ENCODE results near the gene DLG5.

The DLG5 gene

DNA sequence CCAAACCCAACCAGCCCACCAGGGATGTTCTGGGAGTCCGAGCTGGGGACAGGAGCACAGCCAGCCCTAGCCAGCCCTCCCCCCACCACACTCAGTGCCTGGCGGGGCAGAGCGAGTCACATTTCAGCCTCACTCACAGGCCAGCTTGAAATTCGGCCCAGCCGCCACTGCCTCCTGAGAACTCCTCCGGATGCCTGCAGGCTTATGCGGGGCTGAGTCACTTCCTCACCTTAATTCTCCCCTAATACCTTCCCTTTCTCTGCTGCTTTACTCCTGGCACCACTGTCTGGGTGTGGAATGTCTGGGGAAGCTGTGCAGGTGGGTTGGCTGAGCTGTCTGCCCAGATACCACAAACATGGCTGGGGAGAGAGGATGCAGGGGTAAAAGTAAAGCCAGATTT, 22.6 kb upstream of the DLG5 start:
- TF ChIP-seq POLR2AphosphoS5 (IDR thresholded peaks at IDR 0.05; ENCODE audit: low read depth, low read length) = no peak
- TF ChIP-seq SIN3A (IDR thresholded peaks at IDR 0.05; ENCODE audit: borderline replicate concordance, insufficient read depth, low read length) = no peak
- no peak for TF ChIP-seq TAF1 (IDR thresholded peaks at IDR 0.05; ENCODE audit: borderline replicate concordance, insufficient read depth, low read length)
- no peak for TF ChIP-seq FOXP2 (optimal IDR thresholded peaks at IDR 0.05; ENCODE audit: borderline replicate concordance, extremely low read depth, extremely low read length, insufficient read depth)
- TF ChIP-seq, protein P1, sequence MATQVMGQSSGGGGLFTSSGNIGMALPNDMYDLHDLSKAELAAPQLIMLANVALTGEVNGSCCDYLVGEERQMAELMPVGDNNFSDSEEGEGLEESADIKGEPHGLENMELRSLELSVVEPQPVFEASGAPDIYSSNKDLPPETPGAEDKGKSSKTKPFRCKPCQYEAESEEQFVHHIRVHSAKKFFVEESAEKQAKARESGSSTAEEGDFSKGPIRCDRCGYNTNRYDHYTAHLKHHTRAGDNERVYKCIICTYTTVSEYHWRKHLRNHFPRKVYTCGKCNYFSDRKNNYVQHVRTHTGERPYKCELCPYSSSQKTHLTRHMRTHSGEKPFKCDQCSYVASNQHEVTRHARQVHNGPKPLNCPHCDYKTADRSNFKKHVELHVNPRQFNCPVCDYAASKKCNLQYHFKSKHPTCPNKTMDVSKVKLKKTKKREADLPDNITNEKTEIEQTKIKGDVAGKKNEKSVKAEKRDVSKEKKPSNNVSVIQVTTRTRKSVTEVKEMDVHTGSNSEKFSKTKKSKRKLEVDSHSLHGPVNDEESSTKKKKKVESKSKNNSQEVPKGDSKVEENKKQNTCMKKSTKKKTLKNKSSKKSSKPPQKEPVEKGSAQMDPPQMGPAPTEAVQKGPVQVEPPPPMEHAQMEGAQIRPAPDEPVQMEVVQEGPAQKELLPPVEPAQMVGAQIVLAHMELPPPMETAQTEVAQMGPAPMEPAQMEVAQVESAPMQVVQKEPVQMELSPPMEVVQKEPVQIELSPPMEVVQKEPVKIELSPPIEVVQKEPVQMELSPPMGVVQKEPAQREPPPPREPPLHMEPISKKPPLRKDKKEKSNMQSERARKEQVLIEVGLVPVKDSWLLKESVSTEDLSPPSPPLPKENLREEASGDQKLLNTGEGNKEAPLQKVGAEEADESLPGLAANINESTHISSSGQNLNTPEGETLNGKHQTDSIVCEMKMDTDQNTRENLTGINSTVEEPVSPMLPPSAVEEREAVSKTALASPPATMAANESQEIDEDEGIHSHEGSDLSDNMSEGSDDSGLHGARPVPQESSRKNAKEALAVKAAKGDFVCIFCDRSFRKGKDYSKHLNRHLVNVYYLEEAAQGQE (IDR thresholded peaks at IDR 0.05; ENCODE audit: insufficient read depth in 1 of 2, low read depth in 2 of 2, low read length in 2 of 2) = no peak

- TF ChIP-seq SIN3A (IDR thresholded peaks at IDR 0.05; ENCODE audit: borderline replicate concordance, insufficient read depth, low read length) (no peak), POLR2AphosphoS5 (IDR thresholded peaks at IDR 0.05; ENCODE audit: low read depth, low read length) (no peak), TAF1 (IDR thresholded peaks at IDR 0.05; ENCODE audit: borderline replicate concordance, insufficient read depth, low read length) (no peak), FOXP2 (optimal IDR thresholded peaks at IDR 0.05; ENCODE audit: borderline replicate concordance, extremely low read depth, extremely low read length, insufficient read depth) (no peak)
- TF ChIP-seq, protein P1 (IDR thresholded peaks at IDR 0.05; ENCODE audit: insufficient read depth in 1 of 2, low read depth in 2 of 2, low read length in 2 of 2) = no peak
Observed at GRCh38 chr10:77946084-77946483, 19.5 kb upstream of the DLG5 start.

- TF ChIP-seq, protein P1 (IDR thresholded peaks at IDR 0.05; ENCODE audit: insufficient read depth in 1 of 2, low read depth in 2 of 2, low read length in 2 of 2) = no peak
- TF ChIP-seq SIN3A (IDR thresholded peaks at IDR 0.05; ENCODE audit: borderline replicate concordance, insufficient read depth, low read length) = no peak
Observed at GRCh38 chr10:77944519-77944918, 18.0 kb upstream of the DLG5 start.

GRCh38 chr10:77943121-77943901, 16.8 kb upstream of the DLG5 start:
- TF ChIP-seq, protein P1 (IDR thresholded peaks at IDR 0.05; ENCODE audit: insufficient read depth in 1 of 2, low read depth in 2 of 2, low read length in 2 of 2) = no peak
- TF ChIP-seq POLR2AphosphoS5 (IDR thresholded peaks at IDR 0.05; ENCODE audit: low read depth, low read length) (no peak), SIN3A (IDR thresholded peaks at IDR 0.05; ENCODE audit: borderline replicate concordance, insufficient read depth, low read length) (no peak; the same call in 1 of the 2 replicates), TAF1 (IDR thresholded peaks at IDR 0.05; ENCODE audit: borderline replicate concordance, insufficient read depth, low read length) (no peak), FOXP2 (optimal IDR thresholded peaks at IDR 0.05; ENCODE audit: borderline replicate concordance, extremely low read depth, extremely low read length, insufficient read depth) (no peak)

Measured in PFSK-1 (cell line).